ENCODE data around the gene PDE4D.

- TF ChIP-seq CTCF (IDR thresholded peaks at IDR 0.05) (no peak), POLR2A (IDR thresholded peaks at IDR 0.05) (no peak)
Observed at GRCh38 chr5:59543821-59544442, 349.6 kb downstream of the PDE4D start.
